HG03066 (cell line): ENCODE measurements around the gene OR52B2.

Experiments used
- ATAC-seq: cut with Tn5 transposase; IDR thresholded peaks from one replicate; pipeline ENCODE4 v1.9.1; 2021; ENCODE audit warnings: low read depth; ENCODE audit not compliant: unreplicated experiment

OR52B2 gene

GRCh38 chr11:6170226-6170625, at the start of gene OR52B2:
TSS of gene OR52B2 (minus strand) at chr11:6170326. CDS start at chr11:6170326, 0 bp downstream.
- ATAC-seq: no peak

GRCh38 chr11:6219359-6219758, 49.2 kb upstream of the OR52B2 start:
- no peak for ATAC-seq

- no peak for ATAC-seq
Observed at GRCh38 chr11:6217722-6218121, 47.6 kb upstream of the OR52B2 start.

- no peak for ATAC-seq
Observed at GRCh38 chr11:6216501-6216900, 46.4 kb upstream of the OR52B2 start.

- ATAC-seq: no peak
Observed at GRCh38 chr11:6214530-6214929, 44.4 kb upstream of the OR52B2 start.

GRCh38 chr11:6210274-6210955, 40.3 kb upstream of the OR52B2 start:
- ATAC-seq: no peak

- ATAC-seq: no peak
Observed at GRCh38 chr11:6209801-6210200, 39.7 kb upstream of the OR52B2 start.

- ATAC-seq: no peak
Observed at GRCh38 chr11:6206456-6207180, 36.5 kb upstream of the OR52B2 start.

- ATAC-seq: no peak
Observed at GRCh38 chr11:6205366-6205765, 35.2 kb upstream of the OR52B2 start, which contains the start of gene C11orf42. TSS of gene C11orf42 (plus strand) at chr11:6205557. CDS start at chr11:6205616, 59 bp downstream.

- ATAC-seq: no peak
Observed at GRCh38 chr11:6204706-6205105, 34.6 kb upstream of the OR52B2 start.

- no peak for ATAC-seq
Observed at GRCh38 chr11:6203327-6203726, 33.2 kb upstream of the OR52B2 start.

GRCh38 chr11:6202041-6202440, 31.9 kb upstream of the OR52B2 start:
- ATAC-seq: no peak

- no peak for ATAC-seq
Observed at GRCh38 chr11:6201481-6201880, 31.4 kb upstream of the OR52B2 start.

- ATAC-seq: no peak
Observed at GRCh38 chr11:6200975-6201374, 30.8 kb upstream of the OR52B2 start.

- ATAC-seq: no peak
Observed at GRCh38 chr11:6199174-6199810, 29.2 kb upstream of the OR52B2 start, which contains the start of gene OR52W1. TSS of gene OR52W1 (plus strand) at chr11:6199224. CDS start at chr11:6199224, 0 bp downstream.

GRCh38 chr11:6197466-6198200, 27.5 kb upstream of the OR52B2 start:
- ATAC-seq: no peak

GRCh38 chr11:6196396-6196795, 26.3 kb upstream of the OR52B2 start:
- no peak for ATAC-seq

GRCh38 chr11:6194065-6194581, 24.0 kb upstream of the OR52B2 start:
- no peak for ATAC-seq

GRCh38 chr11:6191742-6192141, 21.6 kb upstream of the OR52B2 start:
- ATAC-seq: no peak

- no peak for ATAC-seq
Observed at GRCh38 chr11:6175440-6175839, 5.3 kb upstream of the OR52B2 start.
